Upper lobe of left lung (tissue), 6 donors: ENCODE results near the gene RABL6. TPM values are rescaled to one million over a fixed set of nuclear protein-coding genes. Genes with fewer than 3 reads are reported as not detected.
"Not testable (repeated sequence)": the region's sequence is repeated elsewhere in the genome, so short reads cannot be mapped to it uniquely, and the experiment has no call there.

Source experiments
- ATAC-seq, 2 donors: fragments of 200-7000 bp; cut with Tn5 transposase; one replicate each; pipeline ENCODE4 v1.9.1; 2022; ENCODE audit warnings: mild to moderate bottlenecking in 2 of 2, moderate library complexity in 2 of 2; ENCODE audit not compliant: low FRiP score in 2 of 2
- DNase-seq, 2 donors: peaks; one replicate each; pipeline ENCODE4 v3.0.0-alpha.2; 2019 to 2020
- H3K27ac ChIP-seq, 4 donors: fragments of 200-600 bp; sonication (generic); one replicate each; pipeline ENCODE4 v1.5.1; 2016 to 2019
- H3K27me3 ChIP-seq, 4 donors: fragments of 200-600 bp; sonication (generic); one replicate each; pipeline ENCODE4 v1.5.1; 2017 to 2019
- H3K36me3 ChIP-seq, 4 donors: fragments of 200-600 bp; sonication (generic); one replicate each; pipeline ENCODE4 v1.5.1; 2016 to 2019
- H3K4me1 ChIP-seq, 4 donors: fragments of 200-600 bp; sonication (generic); one replicate each; pipeline ENCODE4 v1.5.1; 2018 to 2019
- H3K4me3 ChIP-seq, 4 donors: fragments of 200-600 bp; sonication (generic); one replicate each; pipeline ENCODE4 v1.5.1; 2017 to 2019; ENCODE audit warnings: mild to moderate bottlenecking in 2 of 4, moderate library complexity in 1 of 4
- H3K9me3 ChIP-seq, 4 donors: fragments of 200-600 bp; sonication (generic); one replicate each; pipeline ENCODE4 v1.5.1; 2018 to 2019
- CTCF ChIP-seq, 6 experiments: fragments of 450-650 bp in 4 of 6; fragments of 200-600 bp in 2 of 6; sonication (generic) in 2 of 6; IDR thresholded peaks; one replicate each; pipeline ENCODE4 v1.5.1; 2016 to 2019; ENCODE audit warnings: antibody characterized with exemption in 6 of 6
- EP300 ChIP-seq, 4 donors: sonication (generic); formaldehyde crosslinking; IDR thresholded peaks; one replicate each; pipeline ENCODE4 v1.5.1; 2017; ENCODE audit warnings: antibody characterized with exemption in 4 of 4, control low read depth in 2 of 4
- POLR2A ChIP-seq, 4 donors: fragments of 450-650 bp; IDR thresholded peaks; one replicate each; pipeline ENCODE4 v1.5.1; 2016 to 2017; ENCODE audit warnings: antibody characterized with exemption in 4 of 4, mild to moderate bottlenecking in 2 of 4
- POLR2AphosphoS5 ChIP-seq, 2 donors: sonication (generic); formaldehyde crosslinking; IDR thresholded peaks; one replicate each; pipeline ENCODE4 v1.5.1; 2017; ENCODE audit warnings: antibody characterized with exemption in 2 of 2
- WGBS, 2 donors: methylation state at CpG; one replicate each; pipeline ENCODE4 v1.1.5; 2017 to 2018; 5-methylcytosine and 5-hydroxymethylcytosine counted together
- total RNA-seq, 6 donors: library from RNA; depleted of rRNA in 4 of 6; stranded (reverse); fragments of >200 nt in 4 of 6; gene quantifications; one replicate each; pipeline versions ENCODE4 v1.1.0 to v1.2.1, GENCODE V29; 2016 to 2021
- donor health status: DM: no; HTN: no; CAD: no; lungs with moderate emphysema.
- donor health status: DM: no; HTN: yes; CAD: no; lungs with severe emphysema.

Gene RABL6
- total RNA-seq, 6 donors from 2014 or later, result 47.2 to 128 (median 78.9) TPM

DNA sequence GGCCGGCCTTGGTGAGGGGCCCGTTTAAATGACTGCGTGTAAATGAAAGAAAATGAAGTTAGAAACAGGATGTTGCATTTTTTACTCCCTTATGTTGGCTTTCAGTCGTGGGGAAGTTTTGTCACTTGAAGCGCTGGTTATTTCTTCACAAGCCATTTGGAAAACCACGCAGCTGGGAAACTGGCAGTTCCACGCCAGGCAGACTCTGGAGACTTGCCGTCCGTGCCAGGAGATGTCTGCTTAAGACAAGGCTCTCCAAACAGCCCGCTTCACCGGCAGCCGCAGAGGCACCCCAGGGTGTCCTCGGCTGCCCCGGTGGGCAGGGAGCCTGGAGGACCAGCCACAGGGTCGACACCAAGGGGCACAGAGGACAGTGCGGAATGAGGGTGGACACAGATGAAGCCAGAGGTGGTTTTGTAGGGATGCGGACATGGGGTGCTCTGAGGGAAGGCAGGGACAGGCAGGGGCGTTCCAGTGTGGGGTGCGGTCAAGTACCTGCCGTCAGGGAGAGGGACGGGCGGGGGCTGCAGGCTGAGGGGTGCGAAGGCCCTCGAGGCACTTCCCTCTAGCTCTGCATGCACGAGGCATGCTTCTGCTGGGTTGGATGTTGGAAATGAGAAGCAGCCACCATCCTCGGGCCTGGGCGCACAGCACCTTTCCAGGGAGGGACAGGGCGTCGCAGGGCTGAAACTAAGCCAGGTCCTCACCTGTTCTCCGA lies 23.4 kb downstream of the RABL6 start:
- H3K27me3 ChIP-seq, result no peaks in the 10 kb centered on the region
- H3K36me3 ChIP-seq, result peaks cover 3 to 82% (median 65%) of the 10 kb centered on the region in 4 donors
- WGBS, 2 donors, result 88 to 89% methylated on average over 29 to 30 of the region's 30 CpGs
- DNase-seq, result peak in 1 of 2 donors; percentile 54
- no peak overlapping the region for H3K27ac ChIP-seq
- no peaks in the 10 kb centered on the region for H3K9me3 ChIP-seq
- TF ChIP-seq EP300 (IDR thresholded peaks at IDR 0.05) (no peak), POLR2AphosphoS5 (IDR thresholded peaks at IDR 0.05) (no peak)
- H3K4me3 ChIP-seq, result no peak overlapping the region
- ATAC-seq, result no peak
- H3K4me1 ChIP-seq, result no peaks in the 10 kb centered on the region

GRCh38 chr9:136831720-136832104 lies 24.0 kb downstream of the RABL6 start:
- H3K4me1 ChIP-seq, result no peaks in the 10 kb centered on the region
- no peak overlapping the region for H3K4me3 ChIP-seq
- WGBS, 2 donors, result 92 to 94% methylated on average over 15 to 23 of the region's 23 CpGs
- H3K27ac ChIP-seq, result no peak overlapping the region
- ATAC-seq, result no peak
- TF ChIP-seq POLR2AphosphoS5 (IDR thresholded peaks at IDR 0.05), result no peak
- peak in 1 of 2 donors; percentile 65 for DNase-seq
- H3K27me3 ChIP-seq, result no peaks in the 10 kb centered on the region
- peaks cover under 1 to 82% (median 63%) of the 10 kb centered on the region in 4 donors for H3K36me3 ChIP-seq
- H3K9me3 ChIP-seq, result no peaks in the 10 kb centered on the region

DNA sequence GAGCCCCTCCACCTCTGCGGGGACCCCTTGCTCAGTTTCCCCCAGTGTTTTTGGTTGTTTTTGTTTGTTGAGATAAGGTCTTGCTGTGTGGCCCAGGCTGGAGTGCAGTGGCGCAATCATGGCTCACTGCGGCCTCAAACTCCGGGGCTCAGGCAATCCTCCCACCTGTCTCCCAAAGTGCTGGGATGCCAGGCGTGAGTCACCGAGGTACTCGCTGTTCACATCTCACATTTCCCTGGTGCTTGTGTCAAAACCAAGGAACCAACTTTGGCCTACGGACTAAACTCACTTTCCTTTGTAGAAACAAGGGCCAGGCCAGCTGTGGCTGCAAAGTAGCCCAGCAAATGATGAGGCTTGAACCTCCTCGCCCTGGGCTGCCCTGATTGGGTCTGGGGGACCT lies 24.8 kb downstream of the RABL6 start:
- Histone ChIP-seq H3K9me3 (no peaks in the 10 kb centered on the region), H3K36me3 (peaks cover 0 to 82% (median 58%) of the 10 kb centered on the region in 4 donors), H3K27ac (no peak overlapping the region), H3K4me1 (no peaks in the 10 kb centered on the region), H3K4me3 (no peak overlapping the region), H3K27me3 (no peaks in the 10 kb centered on the region)
- ATAC-seq, result no peak
- 90 to 93% methylated on average over 8 to 9 of the region's 9 CpGs for WGBS, 2 donors
- TF ChIP-seq CTCF (IDR thresholded peaks at IDR 0.05), result no peak
- no peak for TF ChIP-seq POLR2AphosphoS5 (IDR thresholded peaks at IDR 0.05)
- TF ChIP-seq EP300 (IDR thresholded peaks at IDR 0.05), result no peak
- no peak for TF ChIP-seq POLR2A (IDR thresholded peaks at IDR 0.05)
- no peak for DNase-seq

GRCh38 chr9:136833381-136834048 lies 25.8 kb downstream of the RABL6 start:
- WGBS, 2 donors, result 89 to 92% methylated on average over 7 to 15 of the region's 16 CpGs
- ATAC-seq, H3K27ac ChIP-seq, H3K4me1 ChIP-seq, H3K9me3 ChIP-seq, H3K4me3 ChIP-seq, H3K27me3 ChIP-seq: not testable (repeated sequence)
- H3K36me3 ChIP-seq, result peaks cover 0 to 82% (median 56%) of the 10 kb centered on the region in 4 donors
- DNase-seq, result peak in 1 of 2 donors; percentile 43

DNA sequence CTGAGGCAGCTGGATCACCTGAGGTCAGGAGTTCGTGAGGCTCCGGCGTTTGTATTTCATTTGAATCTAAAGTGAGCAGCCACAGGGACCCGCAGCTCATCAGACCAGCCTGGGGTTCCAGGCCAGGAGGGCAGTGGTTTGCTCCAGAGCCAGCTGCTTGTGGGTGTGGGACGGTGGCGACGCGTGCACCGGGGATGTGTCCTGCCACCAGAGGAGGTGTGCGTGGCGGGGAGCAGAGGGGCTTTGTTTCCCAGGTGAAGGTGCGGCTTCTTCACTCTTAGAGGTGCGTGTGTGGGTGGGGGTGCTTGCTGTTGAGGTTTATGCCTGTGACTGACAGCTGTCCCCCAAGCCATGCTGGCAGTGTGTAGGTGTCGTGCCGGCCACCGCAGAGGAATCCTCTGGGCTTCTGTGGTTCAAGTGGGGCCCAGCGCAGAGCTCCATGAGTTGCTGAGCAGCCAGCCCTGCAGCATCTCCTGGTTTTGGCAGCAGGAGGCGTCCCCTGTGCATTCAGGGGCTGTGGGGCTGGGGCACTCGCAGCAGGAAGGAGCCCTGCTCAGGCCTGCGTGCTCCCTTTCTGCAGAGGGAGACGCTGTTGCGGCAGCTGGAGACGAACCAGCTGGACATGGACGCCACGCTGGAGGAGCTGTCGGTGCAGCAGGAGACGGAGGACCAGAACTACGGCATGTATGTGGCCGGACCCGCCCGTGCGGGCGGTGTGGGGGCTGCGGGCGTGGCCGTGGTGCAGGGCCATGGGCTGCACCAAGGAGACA lies 27.6 kb downstream of the RABL6 start:
- TF ChIP-seq CTCF (IDR thresholded peaks at IDR 0.05) (no peak), EP300 (IDR thresholded peaks at IDR 0.05) (no peak), POLR2AphosphoS5 (IDR thresholded peaks at IDR 0.05) (no peak), POLR2A (IDR thresholded peaks at IDR 0.05) (no peak)
- Histone ChIP-seq H3K27ac (no peak overlapping the region), H3K27me3 (no peaks in the 10 kb centered on the region), H3K4me3 (no peak overlapping the region), H3K4me1 (no peaks in the 10 kb centered on the region), H3K36me3 (peaks cover 0 to 82% (median 54%) of the 10 kb centered on the region in 4 donors), H3K9me3 (no peaks in the 10 kb centered on the region)
- ATAC-seq, result no peak
- 94 to 95% methylated on average over 24 to 36 of the region's 36 CpGs for WGBS, 2 donors
- DNase-seq, result peak in 1 of 2 donors; percentile 75
